ENCODE data around the gene XPNPEP3. TPM values are rescaled to one million over a fixed set of nuclear protein-coding genes. Genes with fewer than 3 reads are reported as not detected.

The XPNPEP3 gene
- total RNA-seq, 1 donor from 2014 or later = 17.7 TPM

DNA sequence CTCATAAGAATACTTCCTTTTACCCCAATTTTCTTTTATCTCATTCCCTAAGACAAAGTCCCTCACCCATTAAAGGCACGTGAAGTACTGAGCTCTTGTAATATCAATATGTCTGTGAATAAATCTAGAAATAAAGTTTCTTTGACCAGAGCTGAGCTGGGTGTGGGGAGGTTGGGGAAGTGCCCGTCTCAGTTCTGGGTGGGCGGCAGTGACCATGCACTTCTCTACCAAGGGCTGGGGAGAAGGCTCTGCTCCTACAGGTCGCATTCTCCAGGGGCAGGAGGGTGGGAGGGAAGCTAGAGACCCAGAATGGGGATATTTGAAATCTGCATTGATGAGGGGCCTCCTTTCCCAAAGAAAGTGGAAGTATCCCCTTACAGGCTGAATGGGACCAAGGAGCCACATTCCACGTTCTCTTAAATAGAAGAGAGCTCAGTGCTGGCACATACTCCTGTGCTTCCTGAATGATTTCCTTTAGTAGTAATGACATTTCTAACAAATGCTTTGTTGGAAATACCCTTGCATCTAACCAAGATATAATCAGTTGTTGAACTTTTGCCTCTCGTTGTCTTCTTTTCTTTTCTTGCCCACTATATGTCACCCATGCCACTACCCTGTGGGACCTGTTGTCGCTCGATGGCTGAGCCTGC, 110.3 kb downstream of the XPNPEP3 start:
- Mint-ChIP-seq H3K4me3 (no peak overlapping the region), H3K27me3 (no peaks in the 10 kb centered on the region), H3K4me1 (peaks cover 15% of the 10 kb centered on the region), H3K36me3 (ENCODE audit: low read depth) (peaks cover 48% of the 10 kb centered on the region), H3K27ac (no peak overlapping the region), H3K9me3 (no peaks in the 10 kb centered on the region)
- no peak for DNase-seq
- intact Hi-C loops (cut with micrococcal nuclease) = no loop called here

DNA sequence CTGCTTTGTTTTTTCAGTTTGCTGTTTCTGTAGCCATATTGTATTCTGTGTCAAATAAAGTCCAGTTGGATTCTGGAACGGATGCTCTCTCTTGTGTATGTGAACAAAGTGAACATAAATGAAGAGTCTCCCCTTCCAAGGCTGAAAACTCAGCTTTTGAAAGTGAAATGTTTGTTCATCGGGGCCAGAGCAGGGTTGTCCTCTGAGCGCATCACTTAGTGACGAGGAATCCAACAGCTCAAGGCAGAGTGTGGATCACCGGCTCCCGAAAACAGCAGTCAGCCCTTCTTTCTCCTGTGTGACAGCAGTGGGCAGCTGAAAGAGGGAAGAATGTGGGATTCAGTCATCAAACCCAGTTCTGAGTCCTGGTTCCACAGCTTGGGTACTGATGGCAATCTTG, 115.6 kb downstream of the XPNPEP3 start:
- Mint-ChIP-seq H3K9me3 (no peaks in the 10 kb centered on the region), H3K4me3 (no peak overlapping the region), H3K4me1 (peaks cover 4% of the 10 kb centered on the region), H3K36me3 (ENCODE audit: low read depth) (peaks cover 21% of the 10 kb centered on the region), H3K27ac (no peak overlapping the region), H3K27me3 (no peaks in the 10 kb centered on the region)
- intact Hi-C loops (cut with micrococcal nuclease) = no loop called here
- no peak for DNase-seq

DNA sequence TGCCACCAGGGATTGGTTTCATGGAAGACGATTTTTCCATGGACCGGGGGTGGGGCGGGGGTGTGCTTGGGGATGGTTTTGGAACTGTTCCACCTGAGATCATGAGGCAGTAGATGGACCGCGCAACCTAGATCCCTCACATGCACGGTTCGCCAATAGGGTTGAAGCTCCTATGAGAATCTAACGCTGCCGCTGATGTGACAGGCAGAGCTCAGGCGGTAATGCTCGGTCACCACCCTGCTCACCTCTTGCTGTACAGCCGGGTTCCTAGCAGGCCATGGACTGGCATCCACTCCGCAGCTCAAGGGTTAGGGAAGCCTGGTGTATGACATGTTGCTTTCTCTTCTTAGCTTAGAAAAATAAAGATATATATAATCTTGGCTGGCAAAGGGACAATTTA, 116.2 kb downstream of the XPNPEP3 start:
- H3K27ac Mint-ChIP-seq = no peak overlapping the region
- H3K9me3 Mint-ChIP-seq = no peaks in the 10 kb centered on the region
- H3K27me3 Mint-ChIP-seq = no peaks in the 10 kb centered on the region
- no peak overlapping the region for H3K4me3 Mint-ChIP-seq
- no peak for DNase-seq
- H3K36me3 Mint-ChIP-seq (ENCODE audit: low read depth) = peaks cover 19% of the 10 kb centered on the region
- peaks cover 4% of the 10 kb centered on the region for H3K4me1 Mint-ChIP-seq
- intact Hi-C loops (cut with micrococcal nuclease) = no loop called here

DNA sequence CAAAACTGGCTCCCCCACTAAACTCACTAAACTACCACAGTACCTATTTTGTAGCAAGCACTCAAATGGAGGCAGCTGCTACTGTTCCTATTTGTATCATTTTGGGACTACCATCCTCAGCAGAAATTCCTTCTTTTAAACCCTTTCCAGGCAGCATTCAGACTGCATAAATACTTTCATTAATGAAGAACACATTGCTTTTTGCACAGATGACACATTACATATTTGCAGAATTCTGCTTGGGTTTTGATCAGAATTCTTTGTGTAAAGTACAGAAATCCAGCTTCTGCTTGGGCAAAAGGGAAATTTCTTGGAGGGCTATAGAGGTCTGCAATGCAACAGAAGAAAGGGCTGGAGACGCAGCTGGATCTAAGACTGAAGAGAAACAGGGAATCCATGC, 118.4 kb downstream of the XPNPEP3 start:
- no peak for DNase-seq

DNA sequence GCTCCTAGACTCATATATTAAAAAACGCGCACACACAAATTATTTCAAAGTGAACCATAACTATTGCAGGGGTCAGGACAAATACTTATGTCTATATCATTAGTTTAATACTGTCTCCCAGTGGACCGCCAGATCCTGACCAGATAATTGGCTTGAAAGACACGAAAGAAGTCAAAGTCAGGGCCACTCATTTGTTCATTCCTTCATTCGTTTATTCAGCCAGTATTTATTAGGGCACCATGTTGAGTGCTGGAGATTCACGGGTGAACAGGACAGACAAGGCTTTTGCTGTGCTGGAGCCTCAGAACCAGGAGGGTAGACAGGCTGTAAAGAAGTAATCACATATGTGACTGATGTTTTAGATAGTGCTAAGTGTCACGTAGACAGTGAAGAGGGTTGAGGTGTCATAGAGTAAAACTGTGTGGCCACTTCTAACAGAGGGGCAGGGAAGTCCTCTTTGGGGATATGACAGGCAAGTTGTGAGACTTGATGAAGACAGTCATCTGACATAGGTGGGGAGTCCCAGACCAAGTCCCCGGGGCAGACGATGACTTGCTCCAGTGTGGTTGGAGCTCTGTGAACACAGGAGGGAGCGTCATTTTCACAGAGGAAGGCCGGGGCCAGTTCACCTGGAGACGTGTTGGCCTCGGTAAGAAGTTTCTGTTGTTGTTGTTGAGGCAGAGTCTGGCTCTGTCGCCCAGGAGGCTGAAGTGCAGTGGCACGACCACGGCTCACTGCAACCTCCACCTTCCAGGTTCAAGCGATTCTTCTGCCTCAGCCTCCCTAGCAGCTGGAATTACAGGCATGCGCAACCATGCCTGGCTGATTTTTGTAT, 120.1 kb downstream of the XPNPEP3 start:
- no peak overlapping the region for H3K4me3 Mint-ChIP-seq
- H3K4me1 Mint-ChIP-seq = peaks cover 4% of the 10 kb centered on the region
- H3K27me3 Mint-ChIP-seq = no peaks in the 10 kb centered on the region
- H3K9me3 Mint-ChIP-seq = no peaks in the 10 kb centered on the region
- intact Hi-C loops (cut with micrococcal nuclease) = no loop called here
- H3K27ac Mint-ChIP-seq = no peak overlapping the region
- H3K36me3 Mint-ChIP-seq (ENCODE audit: low read depth) = peaks cover 9% of the 10 kb centered on the region
- DNase-seq = no peak

More for the DNA sequence above, 118.4 kb downstream of the XPNPEP3 start:
- intact Hi-C loops (cut with micrococcal nuclease) = no loop called here
- Mint-ChIP-seq H3K27ac (no peak overlapping the region), H3K27me3 (no peaks in the 10 kb centered on the region), H3K36me3 (ENCODE audit: low read depth) (peaks cover 14% of the 10 kb centered on the region), H3K9me3 (no peaks in the 10 kb centered on the region), H3K4me1 (peaks cover 4% of the 10 kb centered on the region), H3K4me3 (no peak overlapping the region)

DNA sequence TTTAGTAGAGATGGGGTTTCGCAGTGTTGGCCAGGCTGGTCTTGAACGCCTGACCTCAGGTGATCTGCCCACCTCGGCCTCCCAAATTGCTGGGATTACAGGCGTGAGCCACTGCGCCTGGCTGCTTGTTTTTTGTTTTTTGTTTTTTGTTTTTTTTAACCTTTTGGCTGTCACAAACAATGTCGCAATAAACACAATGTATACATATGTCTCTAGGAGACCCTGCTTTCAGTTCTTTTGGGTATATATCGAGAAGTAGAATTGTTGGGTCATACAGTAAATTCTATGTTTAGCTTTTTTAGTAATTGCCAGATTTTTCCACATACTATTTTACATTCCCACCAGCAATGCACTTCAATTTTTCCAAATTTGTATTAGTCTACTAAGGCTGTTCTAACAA, 122.2 kb downstream of the XPNPEP3 start:
- H3K4me1 Mint-ChIP-seq = peaks cover 4% of the 10 kb centered on the region
- H3K36me3 Mint-ChIP-seq (ENCODE audit: low read depth) = no peaks in the 10 kb centered on the region
- DNase-seq = no peak
- no peaks in the 10 kb centered on the region for H3K27me3 Mint-ChIP-seq
- no peaks in the 10 kb centered on the region for H3K9me3 Mint-ChIP-seq
- no peak overlapping the region for H3K27ac Mint-ChIP-seq
- intact Hi-C loops (cut with micrococcal nuclease) = no loop called here
- H3K4me3 Mint-ChIP-seq = no peak overlapping the region

DNA sequence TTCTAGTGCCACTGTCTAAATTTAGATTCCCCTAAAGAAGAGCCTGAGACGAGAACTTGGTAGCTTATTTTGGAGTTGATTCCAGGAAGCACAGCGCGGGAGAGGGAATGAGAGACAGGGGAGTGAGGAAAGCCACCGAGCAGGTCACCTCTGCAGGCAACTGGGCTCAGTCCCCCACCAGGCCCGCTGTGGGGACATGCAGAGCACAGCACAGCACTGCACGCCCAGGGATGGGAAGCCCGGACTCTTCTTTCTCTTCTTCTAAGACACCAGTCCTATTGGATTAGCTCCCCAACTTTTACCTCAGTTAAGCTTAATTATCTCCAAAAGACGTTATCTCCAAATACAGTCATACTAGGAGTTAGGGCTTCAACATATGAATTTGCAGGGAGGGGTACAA, 122.9 kb downstream of the XPNPEP3 start:
- no peak for DNase-seq
- Mint-ChIP-seq H3K4me3 (no peak overlapping the region), H3K27me3 (no peaks in the 10 kb centered on the region), H3K27ac (no peak overlapping the region), H3K36me3 (ENCODE audit: low read depth) (no peaks in the 10 kb centered on the region), H3K4me1 (peaks cover 4% of the 10 kb centered on the region), H3K9me3 (no peaks in the 10 kb centered on the region)
- intact Hi-C loops (cut with micrococcal nuclease) = no loop called here

Other genes with a start within 250 kb of the XPNPEP3 start
- 51.7 and 51.9 TPM in 2 replicates for gene MRTFA, start 220.4 kb upstream of the XPNPEP3 start, total RNA-seq
- gene MCHR1, start 177.7 kb upstream of the XPNPEP3 start, total RNA-seq = not detected in 2 replicates
- 32.8 and 37.7 TPM in 2 replicates for gene SLC25A17, start 37.8 kb upstream of the XPNPEP3 start, total RNA-seq
- gene ST13, start 509 bp upstream of the XPNPEP3 start, total RNA-seq = 210 and 215 TPM in 2 replicates
- gene DNAJB7, start 5.0 kb downstream of the XPNPEP3 start, total RNA-seq = not detected in 2 replicates
- 98.5 and 106 TPM in 2 replicates for gene RBX1, start 94.2 kb downstream of the XPNPEP3 start, total RNA-seq
- 61.1 and 68.0 TPM in 2 replicates for gene EP300, start 235.4 kb downstream of the XPNPEP3 start, total RNA-seq

Data from activated CD4-positive, alpha-beta T cell treated with anti-CD3 and anti-CD28 coated beads, Interleukin-2, amount 10 ng/mL, durations not matched to agents 24 days and 14 days (primary cell).